Spleen (tissue), 11 donors: ENCODE results near the gene ASAP2. TPM values are rescaled to one million over a fixed set of nuclear protein-coding genes. Genes with fewer than 3 reads are reported as not detected.

ENCODE experiments used
- DNase-seq: peaks from one replicate; pipeline ENCODE4 v3.0.0-alpha.2; 2020
- H3K27ac ChIP-seq, 8 donors: fragments of 200-600 bp; sonication (generic) in 7 of 8; 1 replicate in 4 of 8; 2 replicates in 4 of 8; pipeline versions ENCODE4 v1.5.0 to v1.8.0; 2016 to 2021; ENCODE audit warnings: inconsistent platforms in 4 of 8, mild to moderate bottlenecking in 4 of 8, moderate library complexity in 1 of 8
- H3K27me3 ChIP-seq, 7 donors: fragments of 200-600 bp; sonication (generic) in 6 of 7; replicated peaks in 1 of 7; 1 replicate in 4 of 7; 2 replicates in 3 of 7; pipeline versions ENCODE4 v1.5.0 to v1.8.0; 2016 to 2021; ENCODE audit warnings: inconsistent platforms in 3 of 7, mild to moderate bottlenecking in 1 of 7
- H3K36me3 ChIP-seq, 6 donors: fragments of 200-600 bp; sonication (generic) in 5 of 6; 1 replicate in 4 of 6; 2 replicates in 2 of 6; pipeline versions ENCODE4 v1.5.0 to v1.8.0; 2016 to 2021; ENCODE audit warnings: inconsistent platforms in 2 of 6
- H3K4me1 ChIP-seq, 6 donors: fragments of 200-600 bp; sonication (generic) in 5 of 6; 1 replicate in 3 of 6; 2 replicates in 3 of 6; pipeline versions ENCODE4 v1.5.0 to v1.8.0; 2016 to 2021; ENCODE audit warnings: inconsistent platforms in 3 of 6
- H3K4me3 ChIP-seq, 8 donors: fragments of 200-600 bp; sonication (generic) in 7 of 8; 1 replicate in 4 of 8; 2 replicates in 4 of 8; pipeline versions ENCODE4 v1.5.0 to v1.8.0; 2016 to 2021; ENCODE audit warnings: inconsistent platforms in 4 of 8, mild to moderate bottlenecking in 4 of 8, moderate library complexity in 2 of 8
- H3K9me3 ChIP-seq, 8 donors: fragments of 200-600 bp; sonication (generic) in 7 of 8; 1 replicate in 4 of 8; 2 replicates in 4 of 8; pipeline versions ENCODE4 v1.5.0 to v1.8.0; 2016 to 2021; ENCODE audit warnings: inconsistent platforms in 4 of 8
- CTCF ChIP-seq, 11 experiments: fragments of 200-600 bp in 7 of 11; fragments of 450-650 bp in 4 of 11; sonication (generic) in 4 of 11; IDR thresholded peaks in 8 of 11; conservative IDR thresholded peaks in 3 of 11; 1 replicate in 7 of 11; 2 replicates in 4 of 11; pipeline versions ENCODE4 v1.4.0 to v1.8.0; 2016 to 2021; ENCODE audit warnings: antibody characterized with exemption in 11 of 11, inconsistent platforms in 4 of 11, mild to moderate bottlenecking in 1 of 11
- POLR2A ChIP-seq, 3 donors: fragments of 450-650 bp; IDR thresholded peaks; one replicate each; pipeline ENCODE4 v1.5.1; 2017; ENCODE audit warnings: antibody characterized with exemption in 3 of 3, mild to moderate bottlenecking in 1 of 3
- POLR2AphosphoS5 ChIP-seq, 3 donors: sonication (generic); formaldehyde crosslinking; IDR thresholded peaks; one replicate each; pipeline ENCODE4 v1.5.1; 2017; ENCODE audit warnings: antibody characterized with exemption in 3 of 3
- WGBS, 5 donors: extraction: QIAGEN DNeasy Blood & Tissue Kit in 3 of 5; methylation state at CpG; one replicate each; pipeline versions ENCODE4 v1.1.5 to v1.1.7; 2013 to 2018; 5-methylcytosine and 5-hydroxymethylcytosine counted together
- intact Hi-C: fragments of 100-400 bp; cut with DNase I; formaldehyde crosslinking; loops from one replicate; pipeline ENCODE4 v1.15.0; 2023; ENCODE audit warnings: low total_unique reads
- polyA plus RNA-seq, 3 donors: library from polyadenylated mRNA; stranded (reverse); fragments of 200-250 nt; gene quantifications; one replicate each; pipeline ENCODE4 v1.2.1, GENCODE V29; 2013
- total RNA-seq, 7 donors: library from RNA; depleted of rRNA in 3 of 7; stranded (reverse); fragments of >200 nt in 3 of 7; fragmentation: NEBNext Ultra II Directional in 4 of 7; extraction: Animal tissue kit (Norgen Biotek cat#: 25700) in 4 of 7; gene quantifications; one replicate each; pipeline versions ENCODE4 v1.1.0 to v1.2.1, GENCODE V29; 2016 to 2021
- donor health status: healthy with polysubstance abuse.
- donor health status: DM: no; HTN: no; CAD: no; lungs with moderate emphysema.
- donor health status: DM: no; HTN: no; CAD: no.
- donor health status: Bipolar disorder and iron deficiency.
- donor health status: healthy.
- donor health status: DM: no; HTN: no; CAD: no.
- donor health status: DM: yes; HTN: yes; CAD: no.

Gene ASAP2
- total and polyA plus RNA-seq, 10 donors, result 0.93 to 3.0 (median 2.2) TPM

GRCh38 chr2:9360701-9361100, 154.1 kb downstream of the ASAP2 start:
- Histone ChIP-seq H3K36me3 (no peaks in the 10 kb centered on the region), H3K9me3 (no peaks in the 10 kb centered on the region), H3K27me3 (peaks cover 0 to 3% (median 0%) of the 10 kb centered on the region in 7 donors), H3K4me3 (no peak overlapping the region), H3K4me1 (peaks cover 0 to 6% (median 0%) of the 10 kb centered on the region in 6 donors), H3K27ac (no peak overlapping the region)
- WGBS, 5 donors, result 83 to 95% (median 84%) methylated on average over 2 of the region's 2 CpGs
- intact Hi-C loops, result no loop called here
- no peak for TF ChIP-seq CTCF (IDR thresholded peaks at IDR 0.05 in 8 of 11, conservative IDR thresholded peaks at IDR 0.05 in 3 of 11)
- no peak for TF ChIP-seq POLR2A (IDR thresholded peaks at IDR 0.05)
- no peak for TF ChIP-seq POLR2AphosphoS5 (IDR thresholded peaks at IDR 0.05)
- no peak for DNase-seq

GRCh38 chr2:9364373-9364772, 157.8 kb downstream of the ASAP2 start:
- no peaks in the 10 kb centered on the region for H3K9me3 ChIP-seq
- no peak for DNase-seq
- 77 to 94% (median 88%) methylated on average over 4 of the region's 4 CpGs for WGBS, 5 donors
- intact Hi-C loops, result no loop called here
- TF ChIP-seq POLR2AphosphoS5 (IDR thresholded peaks at IDR 0.05) (no peak), CTCF (IDR thresholded peaks at IDR 0.05 in 8 of 11, conservative IDR thresholded peaks at IDR 0.05 in 3 of 11) (no peak), POLR2A (IDR thresholded peaks at IDR 0.05) (no peak)
- no peaks in the 10 kb centered on the region for H3K4me1 ChIP-seq
- no peaks in the 10 kb centered on the region for H3K36me3 ChIP-seq
- peaks cover 0 to 23% (median 0%) of the 10 kb centered on the region in 7 donors for H3K27me3 ChIP-seq
- H3K4me3 ChIP-seq, result no peak overlapping the region
- no peak overlapping the region for H3K27ac ChIP-seq

- Histone ChIP-seq H3K4me1 (no peaks in the 10 kb centered on the region), H3K27ac (no peak overlapping the region), H3K27me3 (peaks cover 0 to 28% (median 0%) of the 10 kb centered on the region in 7 donors), H3K4me3 (no peak overlapping the region), H3K36me3 (no peaks in the 10 kb centered on the region), H3K9me3 (no peaks in the 10 kb centered on the region)
- DNase-seq, result no peak
- intact Hi-C loops, result no loop called here
- 69 to 92% (median 80%) methylated on average over 4 of the region's 4 CpGs for WGBS, 5 donors
- no peak for TF ChIP-seq POLR2A (IDR thresholded peaks at IDR 0.05)
- TF ChIP-seq CTCF (IDR thresholded peaks at IDR 0.05 in 8 of 11, conservative IDR thresholded peaks at IDR 0.05 in 3 of 11), result no peak
- no peak for TF ChIP-seq POLR2AphosphoS5 (IDR thresholded peaks at IDR 0.05)
Observed at GRCh38 chr2:9364791-9365497, 158.3 kb downstream of the ASAP2 start.

DNA sequence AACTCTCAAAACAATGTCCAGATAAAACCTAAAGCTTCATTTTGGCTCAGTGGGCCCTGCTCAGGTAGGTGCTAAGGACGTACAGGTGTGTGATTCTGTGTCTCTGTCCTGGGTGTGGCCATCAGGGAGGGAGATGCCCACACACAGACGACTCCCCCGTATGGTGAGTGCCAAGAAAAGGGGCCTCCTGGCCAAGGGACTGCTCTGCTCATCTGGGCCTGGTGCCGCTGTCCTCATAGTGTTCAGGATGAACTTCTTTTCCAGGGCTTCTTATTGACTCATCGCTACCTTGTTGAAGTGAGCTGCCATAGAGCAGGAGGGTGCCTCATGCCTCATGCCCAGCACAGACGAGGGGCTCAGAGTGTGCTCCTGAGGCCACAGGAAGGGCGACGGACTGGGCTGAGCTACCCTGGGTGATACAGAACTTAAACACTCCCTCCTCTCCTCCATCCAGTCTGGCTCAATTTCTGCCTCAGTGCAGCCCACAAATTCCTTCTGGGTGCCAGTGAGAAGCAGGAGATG, 158.9 kb downstream of the ASAP2 start:
- Histone ChIP-seq H3K4me1 (no peaks in the 10 kb centered on the region), H3K27ac (no peak overlapping the region), H3K27me3 (peaks cover 0 to 34% (median 0%) of the 10 kb centered on the region in 7 donors), H3K4me3 (no peak overlapping the region), H3K36me3 (no peaks in the 10 kb centered on the region), H3K9me3 (no peaks in the 10 kb centered on the region)
- no peak for DNase-seq
- TF ChIP-seq POLR2AphosphoS5 (IDR thresholded peaks at IDR 0.05) (no peak), CTCF (IDR thresholded peaks at IDR 0.05 in 8 of 11, conservative IDR thresholded peaks at IDR 0.05 in 3 of 11) (no peak), POLR2A (IDR thresholded peaks at IDR 0.05) (no peak)
- 88 to 94% (median 90%) methylated on average over 8 of the region's 8 CpGs for WGBS, 5 donors
- intact Hi-C loops, result no loop called here
